PC-3 (cell line): ENCODE measurements around the gene HOXB9. TPM values are rescaled to one million over a fixed set of nuclear protein-coding genes. Genes with fewer than 3 reads are reported as not detected.

ENCODE experiments used
- ATAC-seq: fragments of 200-7000 bp; cut with Tn5 transposase; 2 replicates; pipeline ENCODE4 v1.9.1; 2020; ENCODE audit warnings: mild to moderate bottlenecking, moderate library complexity
- BruUV-seq: library from RNA; stranded (reverse); fragments of 400-500 nt; replicated peaks from 2 replicates; lab custom pipeline; 2021; lab: Mats Ljungman, UMichigan
- CTCF ChIA-PET: fragments of 300-600 bp; sonication (Branson Sonifier 250); formaldehyde crosslinking; loops from one replicate; lab custom pipeline; 2022; ENCODE audit warnings: antibody characterized with exemption; lab: Charles Lee
- POLR2A ChIA-PET: fragments of 300-600 bp; sonication (Branson Sonifier 250); formaldehyde crosslinking; loops from one replicate; lab custom pipeline; 2022; ENCODE audit warnings: antibody characterized with exemption; ENCODE audit not compliant: unreplicated experiment; lab: Charles Lee
- DNase-seq: peaks from one replicate; pipeline ENCODE4 v3.0.0-alpha.2; 2015
- H2AFZ ChIP-seq: fragments of 300-600 bp; sonication (generic); 2 replicates; pipeline ENCODE4 v1.6.0; 2016; ENCODE audit warnings: antibody characterized with exemption, low read length
- H3F3A ChIP-seq: fragments of 300-600 bp; sonication (generic); one replicate; pipeline ENCODE4 v1.6.0; 2017; ENCODE audit warnings: antibody characterized with exemption, low read length, control low read depth, mild to moderate bottlenecking; ENCODE audit not compliant: unreplicated experiment
- H3K27ac ChIP-seq: fragments of 300-600 bp; sonication (generic); 2 replicates; pipeline ENCODE4 v1.5.1; 2016; ENCODE audit warnings: mild to moderate bottlenecking, low read length
- H3K27me3 ChIP-seq: fragments of 300-600 bp; sonication (generic); 2 replicates; pipeline ENCODE4 v1.6.1; 2016; ENCODE audit warnings: low read length, mixed read lengths
- H3K36me3 ChIP-seq: fragments of 300-600 bp; sonication (generic); 2 replicates; pipeline ENCODE4 v1.6.1; 2016; ENCODE audit warnings: low read depth, mixed run types, low read length, mixed read lengths
- H3K4me1 ChIP-seq: fragments of 300-600 bp; sonication (generic); 2 replicates; pipeline ENCODE4 v1.5.1; 2016; ENCODE audit warnings: low read length; ENCODE audit not compliant: insufficient read depth
- H3K4me2 ChIP-seq: fragments of 300-600 bp; sonication (generic); 2 replicates; pipeline ENCODE4 v1.6.0; 2016; ENCODE audit warnings: low read length
- H3K4me3 ChIP-seq: fragments of 300-600 bp; sonication (generic); 2 replicates; pipeline ENCODE4 v1.5.1; 2016; ENCODE audit warnings: mild to moderate bottlenecking, low read length, mixed read lengths
- H3K79me2 ChIP-seq: fragments of 300-600 bp; sonication (generic); 2 replicates; pipeline ENCODE4 v1.6.1; 2017; ENCODE audit warnings: low read length, mixed read lengths
- H3K9ac ChIP-seq: fragments of 300-600 bp; sonication (generic); 2 replicates; pipeline ENCODE4 v1.6.0; 2016; ENCODE audit warnings: mild to moderate bottlenecking, low read length
- H3K9me2 ChIP-seq: fragments of 300-600 bp; sonication (generic); replicated peaks from 2 replicates; pipeline ENCODE4 v1.6.1; 2016; ENCODE audit warnings: mixed run types, low read length, mixed read lengths
- H3K9me3 ChIP-seq: fragments of 300-600 bp; sonication (generic); 2 replicates; pipeline ENCODE4 v1.6.1; 2016; ENCODE audit warnings: low read length, mixed read lengths
- H4K20me1 ChIP-seq: fragments of 300-600 bp; sonication (generic); 2 replicates; pipeline ENCODE4 v1.6.1; 2016; ENCODE audit warnings: low read length, mixed read lengths
- CTCF ChIP-seq: fragments of 300-600 bp; sonication (generic); conservative IDR thresholded peaks from 2 replicates; pipeline ENCODE4 v1.5.1; 2017; ENCODE audit warnings: antibody characterized with exemption, low read depth, mild to moderate bottlenecking, low read length
- EZH2 ChIP-seq: fragments of 300-600 bp; sonication (generic); IDR thresholded peaks from one replicate; pipeline ENCODE4 v1.6.1; 2017; ENCODE audit warnings: antibody characterized with exemption, mild to moderate bottlenecking, low read length; ENCODE audit not compliant: unreplicated experiment
- EZH2phosphoT487 ChIP-seq: fragments of 300-600 bp; sonication (generic); IDR thresholded peaks from 2 replicates; pipeline ENCODE4 v1.6.1; 2018; ENCODE audit warnings: mild to moderate bottlenecking, antibody characterized with exemption, low read length, borderline replicate concordance
- intact Hi-C: fragments of 100-400 bp; cut with micrococcal nuclease; formaldehyde crosslinking; loops from 2 replicates; pipeline ENCODE4 v1.9.0; 2023
- total RNA-seq: library from RNA; depleted of rRNA; stranded (reverse); fragments of >200 nt; gene quantifications from 2 replicates; pipeline ENCODE4 v1.2.3, GENCODE V29; 2014

The HOXB9 gene
- total RNA-seq, 1 experiment from 2014 or later = 7.0 TPM

- CTCF ChIA-PET = no interaction called here
- ATAC-seq = no peak
Measured at GRCh38 chr17:48642843-48643696, 16.9 kb upstream of the HOXB9 start.

GRCh38 chr17:48642059-48642842 is 16.1 kb upstream of the HOXB9 start:
- ATAC-seq = no peak
- Histone ChIP-seq H3K4me2 (no peak overlapping the region), H3K79me2 (no peaks in the 10 kb centered on the region), H2AFZ (no peak overlapping the region), H3K9ac (no peak overlapping the region), H3K27ac (no peak overlapping the region), H4K20me1 (no peaks in the 10 kb centered on the region), H3K9me2 (no peaks in the 10 kb centered on the region), H3K9me3 (no peaks in the 10 kb centered on the region), H3F3A (no peaks in the 10 kb centered on the region), H3K27me3 (no peaks in the 10 kb centered on the region), H3K4me3 (no peak overlapping the region), H3K4me1 (peaks cover 8% of the 10 kb centered on the region; the same call in 1 of the 2 replicates), H3K36me3 (no peaks in the 10 kb centered on the region)
- DNase-seq = no peak
- no TSS peak for BruUV-seq
- POLR2A ChIA-PET = no interaction called here
- no peak for TF ChIP-seq EZH2phosphoT487
- TF ChIP-seq EZH2 = no peak
- TF ChIP-seq CTCF = no peak
- intact Hi-C loops = no loop called here
- CTCF ChIA-PET = no interaction called here

More at GRCh38 chr17:48642843-48643696, 16.9 kb upstream of the HOXB9 start:
- DNase-seq = no peak
- Histone ChIP-seq H3K9me2 (no peaks in the 10 kb centered on the region), H3F3A (no peaks in the 10 kb centered on the region), H3K4me3 (no peak overlapping the region), H3K36me3 (no peaks in the 10 kb centered on the region), H3K9me3 (no peaks in the 10 kb centered on the region), H3K4me2 (no peak overlapping the region), H3K9ac (no peak overlapping the region), H4K20me1 (no peaks in the 10 kb centered on the region), H3K4me1 (no peaks in the 10 kb centered on the region), H3K27me3 (no peaks in the 10 kb centered on the region), H3K27ac (no peak overlapping the region), H3K79me2 (no peaks in the 10 kb centered on the region), H2AFZ (no peak overlapping the region)
- intact Hi-C loops = no loop called here
- POLR2A ChIA-PET = no interaction called here
- no TSS peak for BruUV-seq
- TF ChIP-seq EZH2phosphoT487 = no peak
- no peak for TF ChIP-seq EZH2
- TF ChIP-seq CTCF = no peak
